WTC11 (cell line): Measurements from ENCODE around the gene CCNJ. TPM values are rescaled to one million over a fixed set of nuclear protein-coding genes. Genes with fewer than 3 reads are reported as not detected.
"Not testable (repeated sequence)": the region's sequence is repeated elsewhere in the genome, so short reads cannot be mapped to it uniquely, and the experiment has no call there.

Experiments used
- ATAC-seq: fragments of 200-7000 bp; cut with Tn5 transposase; 2 replicates; pipeline ENCODE4 v1.10.0; 2021; ENCODE audit warnings: mild to moderate bottlenecking, moderate library complexity
- CTCF ChIA-PET: fragments of 300-600 bp; sonication (Branson Sonifier 250); formaldehyde crosslinking; loops from one replicate; lab custom pipeline; 2021; ENCODE audit warnings: antibody characterized with exemption; lab: Charles Lee
- POLR2A ChIA-PET: fragments of 350-600 bp; sonication (Branson Sonifier 250); formaldehyde crosslinking; loops from one replicate; lab custom pipeline; 2021; ENCODE audit warnings: antibody characterized with exemption; lab: Charles Lee
- DNase-seq: peaks from one replicate; pipeline ENCODE4 v3.0.0; 2021; ENCODE audit warnings: low spot score
- H3K27ac Mint-ChIP-seq: 2 replicates; pipeline ENCODE4 v1.8.0; 2021; ENCODE audit warnings: mixed read lengths
- H3K27me3 Mint-ChIP-seq: 2 replicates; pipeline ENCODE4 v1.8.0; 2021; ENCODE audit warnings: low read depth, mild to moderate bottlenecking, moderate library complexity, mixed read lengths
- H3K36me3 Mint-ChIP-seq: 2 replicates; pipeline ENCODE4 v1.8.0; 2021; ENCODE audit warnings: mixed read lengths
- H3K4me1 Mint-ChIP-seq: 2 replicates; pipeline ENCODE4 v1.8.0; 2022; ENCODE audit warnings: mixed read lengths
- H3K4me3 Mint-ChIP-seq: 2 replicates; pipeline ENCODE4 v1.8.0; 2021; ENCODE audit warnings: mild to moderate bottlenecking, moderate library complexity, mixed read lengths
- H3K9me3 Mint-ChIP-seq: 2 replicates; pipeline ENCODE4 v1.8.0; 2021; ENCODE audit warnings: mixed read lengths
- E2F1 ChIP-seq: sonication (generic); formaldehyde crosslinking; IDR thresholded peaks from 2 replicates; pipeline ENCODE4 v1.8.0; 2022; ENCODE audit warnings: mild to moderate bottlenecking, missing genetic modification reagents
- E2F5 ChIP-seq: sonication (generic); formaldehyde crosslinking; IDR thresholded peaks from 2 replicates; pipeline ENCODE4 v1.8.1; 2022; ENCODE audit warnings: mild to moderate bottlenecking, moderate library complexity, missing genetic modification reagents
- ELF4 ChIP-seq: sonication (generic); formaldehyde crosslinking; IDR thresholded peaks from 2 replicates; pipeline ENCODE4 v1.8.1; 2022; ENCODE audit warnings: low read depth, mild to moderate bottlenecking, moderate library complexity, missing genetic modification reagents
- ETV6 ChIP-seq: sonication (generic); formaldehyde crosslinking; IDR thresholded peaks from 2 replicates; pipeline ENCODE4 v1.8.1; 2022; ENCODE audit warnings: mild to moderate bottlenecking, missing genetic modification reagents
- HMGA2 ChIP-seq: fragments of 250-450 bp; sonication (Bioruptor Pico); IDR thresholded peaks from 2 replicates; pipeline ENCODE4 v1.4.0; 2021; ENCODE audit warnings: mild to moderate bottlenecking, moderate library complexity
- IRF2 ChIP-seq: sonication (generic); formaldehyde crosslinking; IDR thresholded peaks from 2 replicates; pipeline ENCODE4 v1.8.0; 2022; ENCODE audit warnings: low read depth, missing genetic modification reagents, borderline replicate concordance
- MYBL2 ChIP-seq: sonication (generic); formaldehyde crosslinking; IDR thresholded peaks from 2 replicates; pipeline ENCODE4 v1.8.1; 2023; ENCODE audit warnings: mild to moderate bottlenecking, moderate library complexity, missing genetic modification reagents
- NFYB ChIP-seq: sonication (generic); formaldehyde crosslinking; conservative IDR thresholded peaks from 2 replicates; pipeline ENCODE4 v1.8.0; 2022; ENCODE audit warnings: low read depth, missing genetic modification reagents
- PREB ChIP-seq: sonication (generic); formaldehyde crosslinking; IDR thresholded peaks from 2 replicates; pipeline ENCODE4 v1.8.1; 2022; ENCODE audit warnings: mild to moderate bottlenecking, missing genetic modification reagents, moderate library complexity, borderline replicate concordance
- RORB ChIP-seq: fragments of 250-450 bp; sonication (Bioruptor Pico); IDR thresholded peaks from 2 replicates; pipeline ENCODE4 v1.9.0; 2021; ENCODE audit warnings: mild to moderate bottlenecking
- SMAD3 ChIP-seq: sonication (generic); formaldehyde crosslinking; IDR thresholded peaks from 2 replicates; pipeline ENCODE4 v1.8.0; 2022; ENCODE audit warnings: missing genetic modification reagents, mild to moderate bottlenecking, borderline replicate concordance
- TEAD1 ChIP-seq: sonication (generic); formaldehyde crosslinking; IDR thresholded peaks from 2 replicates; pipeline ENCODE4 v1.8.0; 2022; ENCODE audit warnings: mild to moderate bottlenecking, missing genetic modification reagents
- ZBTB43 ChIP-seq: sonication (generic); formaldehyde crosslinking; IDR thresholded peaks from 2 replicates; pipeline ENCODE4 v1.8.1; 2023; ENCODE audit warnings: mild to moderate bottlenecking, missing genetic modification reagents
- ZNF121 ChIP-seq: sonication (generic); formaldehyde crosslinking; IDR thresholded peaks from 2 replicates; pipeline ENCODE4 v1.8.0; 2023; ENCODE audit warnings: missing genetic modification reagents
- ZNF232 ChIP-seq: sonication (generic); formaldehyde crosslinking; IDR thresholded peaks from 2 replicates; pipeline ENCODE4 v1.8.0; 2022; ENCODE audit warnings: mild to moderate bottlenecking, missing genetic modification reagents
- ZNF281 ChIP-seq: sonication (generic); formaldehyde crosslinking; IDR thresholded peaks from 2 replicates; pipeline ENCODE4 v1.8.0; 2023; ENCODE audit warnings: mild to moderate bottlenecking, missing genetic modification reagents
- total RNA-seq: library from RNA; stranded (reverse); gene quantifications from 3 replicates; pipeline ENCODE4 v1.2.3, GENCODE V29; 2021
- TF ChIP-seq, protein P1 (sequence below): sonication (generic); formaldehyde crosslinking; IDR thresholded peaks from 2 replicates; pipeline ENCODE4 v1.8.0; 2022; ENCODE audit warnings: mild to moderate bottlenecking, missing genetic modification reagents

Gene CCNJ
- total RNA-seq, 1 experiment from 2014 or later, result 25.7 TPM

DNA sequence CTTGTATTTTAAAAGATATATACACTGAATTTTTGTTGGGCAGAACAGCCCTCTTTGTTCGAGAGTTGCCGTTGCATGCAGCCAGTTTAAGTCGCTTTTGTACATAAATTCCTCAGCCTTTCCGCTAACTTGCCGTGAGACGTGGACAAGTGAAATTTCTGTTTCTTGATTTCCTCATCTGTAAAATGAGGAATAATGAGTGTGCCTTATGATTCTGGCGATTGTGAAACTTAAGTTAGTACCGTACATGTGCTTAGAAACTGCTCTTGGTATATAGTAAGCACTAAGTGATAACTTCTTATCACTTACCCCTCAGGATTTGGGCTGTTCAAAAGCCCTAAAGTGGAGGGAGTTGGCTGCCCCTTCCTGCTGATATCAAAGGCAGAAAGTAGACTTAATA, 1.4 kb downstream of the CCNJ start (continued):
- TF ChIP-seq PREB (CRISPR knock-in tag), result no peak
- TF ChIP-seq ZNF232 (CRISPR knock-in tag), result no peak
- TF ChIP-seq ZNF121, result no peak
- TF ChIP-seq MYBL2 (CRISPR knock-in tag), result no peak
- TF ChIP-seq ZBTB43 (CRISPR knock-in tag), result no peak
- no peak for TF ChIP-seq E2F5 (CRISPR knock-in tag)
- TF ChIP-seq ETV6 (CRISPR knock-in tag), result no peak
- TF ChIP-seq RORB (CRISPR knock-in tag), result no peak
- TF ChIP-seq HMGA2, result no peak
- TF ChIP-seq, all 79 proteins: peak for 0

DNA sequence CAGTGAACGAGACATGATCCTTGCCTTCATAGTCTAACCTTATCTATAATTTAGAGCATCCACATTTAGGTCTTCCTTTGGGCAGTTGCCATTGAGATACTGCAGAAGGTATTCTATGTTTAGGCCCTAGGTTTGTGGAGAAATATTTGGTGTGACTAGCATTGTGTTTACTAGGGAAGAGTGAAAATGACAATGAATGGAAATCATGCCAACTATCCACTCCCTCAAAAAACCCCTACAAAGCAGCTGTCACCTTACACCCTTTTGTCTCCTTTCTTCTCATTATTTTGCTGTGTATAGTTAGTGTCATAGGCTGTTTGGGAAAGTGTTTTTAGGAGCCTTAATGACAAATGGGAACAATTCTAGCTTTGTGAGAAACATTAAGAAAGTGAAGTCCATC, 3.2 kb downstream of the CCNJ start:
- TF ChIP-seq NFYB (CRISPR knock-in tag) (no peak), IRF2 (CRISPR knock-in tag) (no peak), ZNF281 (no peak), E2F1 (CRISPR knock-in tag) (no peak), SMAD3 (CRISPR knock-in tag) (no peak), ELF4 (CRISPR knock-in tag) (no peak), TEAD1 (no peak)
- ChIA-PET POLR2A (no interaction called here), CTCF (interaction anchor here (1.5 kb wide), 1 partner anchor 183 kb away, joined by 6 read pairs; no protein-coding TSS in a partner anchor)
- H3K9me3 Mint-ChIP-seq, result peaks cover 5% of the 10 kb centered on the region
- peaks cover 38% of the 10 kb centered on the region for H3K36me3 Mint-ChIP-seq
- DNase-seq (no peak), ATAC-seq (no peak)
- peaks cover 15% of the 10 kb centered on the region for H3K27me3 Mint-ChIP-seq
- no peak overlapping the region for H3K27ac Mint-ChIP-seq
- no peak overlapping the region for H3K4me3 Mint-ChIP-seq
- peaks cover 28% of the 10 kb centered on the region for H3K4me1 Mint-ChIP-seq

GRCh38 chr10:96047004-96047649, 3.7 kb downstream of the CCNJ start:
- POLR2A ChIA-PET, result interaction anchor here (0.6 kb wide), 1 partner anchor 182 kb away, joined by 3 read pairs; no protein-coding TSS in a partner anchor
- CTCF ChIA-PET, result interaction anchor here (1.5 kb wide), 1 partner anchor 182 kb away, joined by 6 read pairs; no protein-coding TSS in a partner anchor
- peaks cover 5% of the 10 kb centered on the region for H3K9me3 Mint-ChIP-seq
- TF ChIP-seq, protein P1, sequence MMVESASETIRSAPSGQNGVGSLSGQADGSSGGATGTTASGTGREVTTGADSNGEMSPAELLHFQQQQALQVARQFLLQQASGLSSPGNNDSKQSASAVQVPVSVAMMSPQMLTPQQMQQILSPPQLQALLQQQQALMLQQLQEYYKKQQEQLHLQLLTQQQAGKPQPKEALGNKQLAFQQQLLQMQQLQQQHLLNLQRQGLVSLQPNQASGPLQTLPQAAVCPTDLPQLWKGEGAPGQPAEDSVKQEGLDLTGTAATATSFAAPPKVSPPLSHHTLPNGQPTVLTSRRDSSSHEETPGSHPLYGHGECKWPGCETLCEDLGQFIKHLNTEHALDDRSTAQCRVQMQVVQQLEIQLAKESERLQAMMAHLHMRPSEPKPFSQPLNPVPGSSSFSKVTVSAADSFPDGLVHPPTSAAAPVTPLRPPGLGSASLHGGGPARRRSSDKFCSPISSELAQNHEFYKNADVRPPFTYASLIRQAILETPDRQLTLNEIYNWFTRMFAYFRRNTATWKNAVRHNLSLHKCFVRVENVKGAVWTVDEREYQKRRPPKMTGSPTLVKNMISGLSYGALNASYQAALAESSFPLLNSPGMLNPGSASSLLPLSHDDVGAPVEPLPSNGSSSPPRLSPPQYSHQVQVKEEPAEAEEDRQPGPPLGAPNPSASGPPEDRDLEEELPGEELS (CRISPR knock-in tag), result no peak
- no peak for TF ChIP-seq MYBL2 (CRISPR knock-in tag)
- TF ChIP-seq RORB (CRISPR knock-in tag), result no peak
- TF ChIP-seq ZNF121, result peak; percentile 87
- no peak overlapping the region for H3K4me3 Mint-ChIP-seq
- ATAC-seq (no peak), DNase-seq (no peak)
- peaks cover 34% of the 10 kb centered on the region for H3K4me1 Mint-ChIP-seq
- H3K27ac Mint-ChIP-seq, result 0 out of 2 replicates have a peak overlapping the region, but pooled peaks have one; percentile 2
- peaks cover 44% of the 10 kb centered on the region for H3K36me3 Mint-ChIP-seq
- peaks cover 9% of the 10 kb centered on the region for H3K27me3 Mint-ChIP-seq

DNA sequence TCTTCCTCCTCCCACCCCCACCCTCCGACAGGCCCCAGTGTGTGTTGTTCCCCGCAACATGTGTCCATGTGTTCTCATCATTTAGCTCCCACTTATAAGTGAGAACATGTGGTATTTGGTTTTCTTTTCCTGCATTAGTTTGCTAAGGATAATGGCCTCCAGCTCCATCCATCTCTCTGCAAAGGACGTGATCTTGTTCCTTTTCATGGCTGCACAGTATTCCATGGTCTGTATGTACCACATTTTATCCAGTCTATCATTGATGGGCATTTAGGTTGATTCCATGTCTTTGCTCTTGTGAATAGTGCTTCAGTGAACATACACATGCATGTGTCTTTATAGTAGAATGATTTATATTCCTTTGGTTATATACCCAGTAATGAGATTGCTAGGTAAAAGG, 4.5 kb downstream of the CCNJ start:
- H3K27ac Mint-ChIP-seq, ATAC-seq, H3K4me3 Mint-ChIP-seq, H3K27me3 Mint-ChIP-seq, DNase-seq, POLR2A ChIA-PET, H3K9me3 Mint-ChIP-seq: not testable (repeated sequence)
- H3K4me1 Mint-ChIP-seq, result peaks cover 37% of the 10 kb centered on the region
- H3K36me3 Mint-ChIP-seq, result peaks cover 49% of the 10 kb centered on the region
- CTCF ChIA-PET, result interaction anchor here (1.5 kb wide), 1 partner anchor 181 kb away, joined by 6 read pairs; no protein-coding TSS in a partner anchor
